Glutamatergic neuron (in vitro differentiated cells): Measurements from ENCODE around the gene CTXND1. TPM values are rescaled to one million over a fixed set of nuclear protein-coding genes. Genes with fewer than 3 reads are reported as not detected.

ENCODE experiments used
- DNase-seq: peaks from one replicate; pipeline ENCODE4 v3.0.0; 2022
- H3K27ac Mint-ChIP-seq: one replicate; pipeline ENCODE4 v1.8.0; 2020; ENCODE audit warnings: mild to moderate bottlenecking, mixed read lengths, inconsistent platforms; ENCODE audit not compliant: unreplicated experiment
- H3K27me3 Mint-ChIP-seq: one replicate; pipeline ENCODE4 v1.8.0; 2020; ENCODE audit warnings: mild to moderate bottlenecking, moderate library complexity, mixed read lengths, inconsistent platforms; ENCODE audit not compliant: unreplicated experiment
- H3K36me3 Mint-ChIP-seq: one replicate; pipeline ENCODE4 v1.8.0; 2020; ENCODE audit warnings: mild to moderate bottlenecking, mixed read lengths, inconsistent platforms; ENCODE audit not compliant: unreplicated experiment
- H3K4me1 Mint-ChIP-seq: one replicate; pipeline ENCODE4 v1.8.0; 2020; ENCODE audit warnings: mild to moderate bottlenecking, low read depth, mixed read lengths, inconsistent platforms; ENCODE audit not compliant: unreplicated experiment
- H3K4me3 Mint-ChIP-seq: one replicate; pipeline ENCODE4 v1.8.0; 2020; ENCODE audit warnings: mild to moderate bottlenecking, mixed read lengths, inconsistent platforms; ENCODE audit not compliant: unreplicated experiment
- H3K9me3 Mint-ChIP-seq: one replicate; pipeline ENCODE4 v1.8.0; 2020; ENCODE audit warnings: mild to moderate bottlenecking, moderate library complexity, mixed read lengths, inconsistent platforms; ENCODE audit not compliant: unreplicated experiment
- CTCF ChIP-seq: fragments of 200-600 bp; sonication (generic); IDR thresholded peaks from one replicate; pipeline ENCODE4 v1.5.0; 2021; ENCODE audit not compliant: partially characterized antibody, unreplicated experiment
- total RNA-seq: library from RNA; stranded (reverse); fragmentation: NEBNext Ultra II Directional; extraction: Animal tissue kit (Norgen Biotek cat#: 25700); gene quantifications from one replicate; pipeline ENCODE4 v1.2.1, GENCODE V29; 2021; ENCODE audit not compliant: unreplicated experiment

Gene CTXND1
- total RNA-seq, 1 donor from 2014 or later: 0.39 TPM

DNA sequence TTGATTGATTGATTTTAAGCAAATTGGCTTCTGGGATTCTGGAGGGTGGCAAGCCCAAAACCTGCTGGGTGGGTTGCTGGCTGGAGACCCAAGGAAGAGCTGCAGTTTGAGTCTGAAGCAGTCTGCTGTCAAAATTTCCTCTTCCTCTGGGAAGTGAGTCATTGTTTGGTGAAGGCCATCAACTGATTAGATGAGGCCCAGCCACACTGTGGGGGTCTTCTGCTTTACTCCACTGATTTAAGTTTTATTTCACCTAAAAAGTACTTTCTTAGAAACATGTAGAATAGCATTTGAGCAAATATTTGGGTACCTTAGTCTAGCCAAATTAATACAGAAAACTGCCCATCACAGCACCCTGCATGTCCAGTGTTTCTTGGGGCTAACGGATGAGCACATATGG lies 65.4 kb downstream of the CTXND1 start:
- TF ChIP-seq CTCF: no peak
- Mint-ChIP-seq H3K27ac (no peak overlapping the region), H3K9me3 (peaks cover 12% of the 10 kb centered on the region), H3K27me3 (peaks cover 3% of the 10 kb centered on the region), H3K36me3 (no peaks in the 10 kb centered on the region), H3K4me1 (peaks cover 39% of the 10 kb centered on the region), H3K4me3 (no peak overlapping the region)
- no peak for DNase-seq

DNA sequence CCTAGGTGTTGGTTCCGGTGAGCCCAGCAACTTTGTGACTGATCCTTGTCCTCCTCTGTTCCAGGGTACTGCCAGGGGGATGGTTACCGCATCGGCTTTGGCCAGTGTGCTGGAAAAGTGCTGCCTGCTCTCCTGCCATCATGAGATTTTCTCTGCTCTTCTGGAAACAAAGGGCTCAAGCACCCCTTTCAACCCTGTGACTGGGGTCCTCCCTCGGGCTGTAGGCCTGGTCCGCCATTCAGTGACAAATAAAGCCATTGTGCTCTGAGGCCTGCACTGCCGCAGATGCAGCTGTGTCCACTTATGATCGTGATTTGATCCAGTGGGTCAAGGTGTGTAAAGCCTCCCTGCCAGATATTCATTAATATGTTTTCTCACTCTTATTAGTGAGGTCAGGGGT lies 65.9 kb downstream of the CTXND1 start:
- Mint-ChIP-seq H3K4me3 (no peak overlapping the region), H3K4me1 (peaks cover 39% of the 10 kb centered on the region), H3K27me3 (peaks cover 3% of the 10 kb centered on the region), H3K27ac (no peak overlapping the region), H3K36me3 (no peaks in the 10 kb centered on the region), H3K9me3 (peaks cover 12% of the 10 kb centered on the region)
- no peak for TF ChIP-seq CTCF
- DNase-seq: no peak

DNA sequence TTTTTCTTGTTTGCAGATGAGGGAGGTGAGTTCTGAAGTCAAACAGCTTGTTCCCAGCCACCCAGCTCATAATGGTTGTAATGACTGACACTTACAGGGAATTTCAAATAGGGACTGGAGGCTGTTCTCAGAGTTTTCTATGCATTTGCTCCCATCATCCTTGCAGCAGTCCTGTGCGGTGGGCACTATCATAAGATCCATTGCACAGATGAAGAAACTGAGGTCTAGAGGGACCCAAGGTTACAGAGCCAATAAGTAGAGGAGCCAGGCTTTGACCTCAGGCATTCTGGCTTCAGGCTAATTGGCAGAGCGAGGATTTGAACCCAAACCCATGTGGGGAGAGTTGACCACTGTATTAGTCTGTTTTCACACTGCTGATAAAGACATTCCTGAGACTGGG lies 66.9 kb downstream of the CTXND1 start:
- peaks cover 12% of the 10 kb centered on the region for H3K9me3 Mint-ChIP-seq
- no peaks in the 10 kb centered on the region for H3K36me3 Mint-ChIP-seq
- TF ChIP-seq CTCF: no peak
- H3K4me1 Mint-ChIP-seq: peaks cover 38% of the 10 kb centered on the region
- no peak overlapping the region for H3K27ac Mint-ChIP-seq
- no peak overlapping the region for H3K4me3 Mint-ChIP-seq
- H3K27me3 Mint-ChIP-seq: peaks cover 3% of the 10 kb centered on the region
- no peak for DNase-seq

DNA sequence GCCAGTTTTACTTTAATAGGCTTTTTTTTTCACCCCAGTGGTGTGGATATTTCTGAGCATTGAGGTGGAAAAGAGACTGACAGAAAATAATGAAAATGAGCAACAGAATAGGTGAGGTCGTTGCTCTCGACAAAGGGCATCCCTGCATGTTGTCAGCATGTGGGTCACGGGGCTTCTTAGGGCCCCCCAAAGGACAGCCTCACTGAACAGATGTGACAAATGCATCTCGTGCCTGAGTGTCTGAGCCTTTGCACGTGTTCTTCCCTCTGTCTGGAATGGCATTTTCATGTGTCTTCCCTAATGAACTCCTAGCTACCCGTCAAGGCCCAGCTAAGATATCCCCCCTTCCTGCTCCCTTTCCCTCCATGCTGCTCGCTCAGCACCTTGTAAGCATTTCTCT lies 67.5 kb downstream of the CTXND1 start:
- Mint-ChIP-seq H3K4me1 (peaks cover 38% of the 10 kb centered on the region), H3K4me3 (no peak overlapping the region), H3K27ac (no peak overlapping the region), H3K9me3 (peaks cover 12% of the 10 kb centered on the region), H3K36me3 (no peaks in the 10 kb centered on the region), H3K27me3 (peaks cover 3% of the 10 kb centered on the region)
- TF ChIP-seq CTCF: no peak
- no peak for DNase-seq

DNA sequence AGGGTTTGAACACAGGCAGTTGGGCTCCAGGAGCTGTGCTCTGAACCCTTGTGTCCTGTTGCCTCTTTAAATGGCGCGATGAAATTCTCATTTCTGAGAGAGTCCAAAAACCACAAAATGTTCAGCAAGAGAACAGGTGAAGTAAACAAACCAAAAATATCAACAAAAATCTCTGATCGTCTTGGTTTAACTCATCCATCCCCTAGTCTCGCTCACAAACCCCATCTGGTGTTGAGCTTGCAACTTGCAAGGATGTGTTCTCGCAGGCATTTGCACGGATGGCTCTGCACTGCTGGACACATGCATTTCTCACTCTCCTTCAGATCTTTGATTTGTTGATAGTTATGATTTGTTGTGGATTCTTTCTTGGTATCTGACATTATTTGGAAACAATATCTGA lies 68.1 kb downstream of the CTXND1 start:
- peaks cover 15% of the 10 kb centered on the region for H3K9me3 Mint-ChIP-seq
- H3K36me3 Mint-ChIP-seq: peaks cover 3% of the 10 kb centered on the region
- TF ChIP-seq CTCF: no peak
- no peak overlapping the region for H3K27ac Mint-ChIP-seq
- DNase-seq: peak; percentile 56
- H3K27me3 Mint-ChIP-seq: peaks cover 3% of the 10 kb centered on the region
- H3K4me1 Mint-ChIP-seq: peaks cover 35% of the 10 kb centered on the region
- H3K4me3 Mint-ChIP-seq: no peak overlapping the region
